GM19240 (cell line): ENCODE measurements around the gene MATCAP1.

Experiments
- DNase-seq: peaks from one replicate; pipeline ENCODE4 v3.0.0; 2011; ENCODE audit warnings: low spot score; ENCODE audit not compliant: insufficient read length

The MATCAP1 gene

DNA sequence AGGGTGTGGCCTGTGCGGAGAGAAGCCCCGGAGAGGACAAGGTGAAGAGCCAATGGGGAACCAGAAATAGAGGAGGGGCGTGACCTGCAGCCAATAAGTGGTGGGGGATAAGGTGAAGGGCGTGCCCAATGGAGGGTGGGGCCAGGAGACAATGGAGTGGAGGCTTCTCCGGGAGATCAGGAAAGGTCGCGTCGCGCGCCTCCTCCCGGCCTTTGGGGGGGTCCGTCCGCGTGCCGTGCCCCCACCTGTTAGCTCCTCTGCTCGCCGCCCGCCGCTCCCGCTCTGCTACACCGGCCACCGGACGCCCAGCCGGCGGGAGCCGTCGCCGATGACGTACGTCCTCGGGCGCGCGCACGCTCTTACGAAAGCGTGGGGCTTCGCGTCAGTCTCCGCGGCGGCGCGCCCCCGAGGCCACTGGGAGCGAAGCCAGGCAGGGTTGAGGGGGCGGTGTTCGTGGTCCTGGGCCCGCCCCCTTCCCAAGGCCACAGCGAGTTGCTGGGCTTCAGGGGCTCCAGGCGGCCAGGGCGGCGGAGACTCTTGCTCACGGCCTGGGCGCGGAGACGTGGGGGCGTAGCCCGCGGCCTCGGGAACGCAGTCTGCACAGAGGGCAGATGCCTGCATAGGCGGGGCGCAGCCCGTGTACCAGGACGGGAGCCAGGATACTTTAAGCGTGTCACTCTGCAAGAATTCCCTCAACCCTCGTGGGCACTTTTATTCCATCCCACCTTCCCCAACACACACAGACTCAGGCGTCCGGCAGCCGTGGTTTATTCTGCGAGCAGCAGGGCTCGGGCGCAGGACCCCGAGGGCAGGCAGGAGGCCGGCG is at the start of gene MATCAP1:
MATCAP1 (minus strand) TSS at position 337 of the 826 bp plus-strand sequence. CDS start 3,353 bp downstream, outside the sequence.
- peak; percentile 100 for DNase-seq

DNA sequence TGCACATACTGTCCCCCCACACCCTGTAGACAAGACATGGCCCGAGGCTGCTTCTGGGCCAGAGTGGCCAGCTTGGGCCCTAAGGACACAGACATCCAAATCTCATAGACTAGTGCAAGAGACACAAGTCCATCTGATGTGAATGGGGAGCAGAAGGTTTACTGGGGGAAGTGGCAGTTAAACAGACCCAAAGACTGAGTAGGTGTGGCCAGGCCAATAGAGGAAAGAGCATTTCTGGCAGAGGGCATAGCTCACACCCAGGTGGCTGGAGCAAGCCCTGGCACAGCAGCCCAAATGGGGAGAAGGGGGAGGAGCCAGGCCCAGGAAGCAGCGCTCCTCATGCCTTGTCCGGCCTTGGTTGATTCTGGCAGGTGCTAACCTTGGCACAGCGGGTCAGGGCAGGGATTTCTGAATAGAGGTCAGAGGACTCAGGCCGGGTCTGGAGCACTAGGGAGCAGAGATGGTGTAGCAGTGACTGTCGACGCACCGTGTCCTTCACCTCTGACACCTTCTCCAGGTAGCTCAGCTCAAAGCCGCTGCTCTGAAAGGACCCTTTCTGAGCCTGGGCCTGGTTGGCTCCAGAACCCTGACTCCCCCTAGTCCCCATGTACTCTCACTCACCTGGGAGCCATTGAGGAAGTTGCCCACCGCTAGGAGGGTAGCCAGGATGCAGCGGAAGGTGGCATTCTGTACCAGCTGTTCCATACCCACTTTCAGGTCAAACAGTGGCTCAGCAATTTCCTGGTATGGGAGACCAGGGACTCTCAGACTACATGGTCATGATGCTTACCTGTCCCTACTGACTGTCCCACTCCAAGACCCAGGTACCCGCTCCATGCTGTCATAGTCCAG is 47.3 kb upstream of the MATCAP1 start:
- no peak for DNase-seq

DNA sequence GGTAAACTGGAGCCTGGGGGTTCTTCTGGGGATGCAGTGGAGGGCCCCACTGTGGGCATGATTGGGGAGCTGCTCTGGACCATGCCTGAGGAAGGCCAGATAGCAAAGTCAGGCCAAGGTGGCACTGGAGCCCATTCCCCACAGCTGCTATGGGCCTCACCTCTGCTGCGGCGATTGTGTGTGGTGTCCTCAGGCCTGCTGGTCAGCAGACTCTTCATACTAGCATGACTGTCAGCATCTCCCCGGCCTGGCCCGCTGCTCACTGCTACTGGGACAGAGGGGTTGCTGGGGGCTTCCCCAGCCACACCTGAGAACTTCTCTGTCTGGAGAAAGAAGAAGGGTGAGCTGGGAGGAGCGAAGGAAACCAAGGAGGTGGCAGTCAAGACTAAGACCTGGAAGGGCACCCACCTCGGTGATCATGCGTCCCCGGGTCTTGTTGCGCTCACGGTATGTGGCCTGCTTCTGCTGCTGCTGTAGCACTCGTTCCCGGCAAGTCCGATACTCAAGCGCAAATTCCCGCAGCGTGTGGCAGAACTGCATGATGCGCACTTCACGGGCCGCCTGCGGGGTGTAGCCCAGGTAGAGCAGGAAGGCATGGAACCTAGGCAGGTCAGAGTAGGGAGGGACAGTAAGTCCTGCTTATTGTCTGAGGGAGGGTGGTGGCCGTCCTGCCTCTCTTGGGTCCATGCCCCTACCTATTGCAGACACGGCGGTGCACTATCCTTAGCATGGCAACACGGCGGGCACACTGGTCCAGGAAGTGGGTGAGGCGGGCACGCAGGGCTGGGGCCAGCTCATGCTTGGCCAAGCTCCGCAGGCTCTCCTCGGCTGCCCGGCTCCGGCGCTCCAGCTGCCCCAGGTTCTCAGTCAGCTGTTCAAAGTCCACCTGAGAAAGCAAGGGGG is 46.4 kb upstream of the MATCAP1 start:
- DNase-seq, result no peak

DNA sequence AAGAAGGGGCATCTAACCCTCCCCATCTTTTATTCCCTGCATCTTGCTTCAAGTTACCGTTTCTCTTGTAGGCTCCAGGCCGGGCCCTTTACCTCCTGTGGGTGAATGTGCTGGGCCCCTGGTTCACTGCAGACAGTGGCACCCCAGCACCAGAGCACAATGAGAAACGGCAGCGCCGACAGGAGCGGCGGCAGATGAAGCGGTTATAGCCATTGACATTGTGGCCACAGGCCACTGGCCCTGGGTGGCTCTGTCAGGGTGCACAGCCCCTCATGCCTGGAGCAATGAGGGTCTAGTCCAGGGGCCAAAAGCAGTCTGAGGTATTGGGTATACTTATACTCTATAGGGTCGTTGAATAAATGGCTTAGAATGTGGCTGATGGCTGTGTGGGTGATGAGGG is 45.1 kb upstream of the MATCAP1 start:
- no peak for DNase-seq

DNA sequence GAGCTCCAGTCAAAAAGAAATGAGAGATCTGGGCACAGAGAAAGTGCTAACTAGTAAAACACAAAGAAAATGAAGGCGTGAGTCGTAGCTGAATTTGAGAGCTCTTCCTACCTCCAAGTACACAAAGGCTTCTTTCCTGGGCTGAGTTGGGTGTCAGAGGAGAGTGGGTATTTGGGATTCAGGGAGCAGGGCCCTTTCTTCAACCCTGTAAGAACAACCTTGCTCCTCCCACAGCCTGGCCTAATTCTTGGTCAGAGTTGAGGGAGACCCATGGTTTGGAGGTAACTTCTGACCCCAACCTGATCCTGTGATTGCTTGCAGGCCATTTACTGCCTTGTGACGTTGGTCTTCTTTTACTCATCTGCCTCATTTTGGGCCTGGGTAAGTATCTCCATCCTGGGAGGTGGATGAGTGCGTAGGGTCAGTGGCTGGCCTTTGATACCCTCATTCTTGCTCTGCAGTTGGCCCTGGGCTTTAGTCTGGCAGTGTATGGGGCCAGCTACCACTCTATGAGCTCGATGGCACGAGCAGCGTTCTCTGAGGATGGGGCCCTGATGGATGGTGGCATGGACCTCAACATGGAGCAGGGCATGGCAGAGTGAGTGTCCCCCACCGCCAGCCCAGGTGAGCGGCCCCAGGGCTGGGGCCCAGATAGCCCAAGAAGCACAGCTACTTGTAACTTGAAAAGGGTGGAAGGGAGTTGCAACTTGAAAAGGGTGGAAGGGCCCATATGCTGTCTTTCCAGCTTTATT is 44.4 kb upstream of the MATCAP1 start:
- DNase-seq, result no peak

DNA sequence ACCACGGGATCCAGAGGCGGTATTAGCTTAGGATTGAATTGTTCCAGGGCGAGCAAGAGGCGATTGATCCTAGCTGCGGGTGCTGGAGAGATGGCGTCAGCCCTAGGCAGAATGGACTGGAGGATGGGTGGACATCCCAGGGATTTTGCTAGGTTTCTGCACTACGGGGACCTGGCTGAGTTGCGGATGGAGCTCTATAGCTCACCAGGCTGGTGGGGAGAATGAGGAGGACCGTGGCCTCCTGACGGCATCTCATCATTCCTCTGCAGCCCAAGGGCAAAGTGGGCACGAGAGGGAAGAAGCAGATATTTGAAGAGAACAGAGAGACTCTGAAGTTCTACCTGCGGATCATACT is 43.8 kb upstream of the MATCAP1 start:
- DNase-seq, result no peak

DNA sequence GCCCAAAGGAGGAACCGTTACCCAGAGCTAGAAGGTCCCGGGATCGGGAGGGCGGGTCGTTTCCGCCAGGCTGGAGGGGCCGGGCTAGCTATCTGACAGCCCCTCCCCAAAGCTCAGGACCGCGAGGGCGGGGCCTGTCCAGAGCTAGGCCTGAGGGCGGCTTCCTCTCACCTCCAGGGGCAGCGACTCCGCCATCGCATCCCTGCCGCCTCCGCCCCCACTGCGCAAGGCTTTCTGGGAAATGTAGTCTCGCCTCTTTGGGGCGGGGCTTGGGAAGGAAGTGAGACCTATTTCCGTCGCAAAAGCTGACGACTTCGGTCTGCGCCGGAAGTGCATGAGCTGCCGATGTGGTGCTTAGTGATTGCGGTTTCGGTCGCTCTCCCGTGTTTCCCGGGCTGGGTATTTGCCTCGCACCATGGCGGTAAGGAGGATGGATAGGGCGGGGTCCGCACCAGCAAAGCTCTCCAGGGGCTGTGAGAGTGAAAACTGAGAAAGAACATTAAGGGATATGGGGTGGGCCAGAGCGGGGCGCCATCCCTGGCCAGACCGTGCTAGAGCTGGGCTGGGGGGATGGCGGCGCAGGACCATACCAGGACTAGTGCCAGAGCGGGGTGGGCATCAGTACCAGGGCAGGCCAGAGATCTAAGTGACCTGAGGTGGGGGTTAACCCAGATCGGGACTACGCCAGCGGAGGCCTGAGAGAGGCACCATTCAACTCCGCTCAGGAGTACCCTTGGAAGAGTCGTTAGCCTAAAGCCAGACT is 43.2 kb upstream of the MATCAP1 start, which contains the start of gene TMEM208:
TMEM208 (plus strand) TSS at position 327 of the 763 bp plus-strand sequence; CDS start at position 416, 89 bp downstream.
- DNase-seq, result peak; percentile 100

DNA sequence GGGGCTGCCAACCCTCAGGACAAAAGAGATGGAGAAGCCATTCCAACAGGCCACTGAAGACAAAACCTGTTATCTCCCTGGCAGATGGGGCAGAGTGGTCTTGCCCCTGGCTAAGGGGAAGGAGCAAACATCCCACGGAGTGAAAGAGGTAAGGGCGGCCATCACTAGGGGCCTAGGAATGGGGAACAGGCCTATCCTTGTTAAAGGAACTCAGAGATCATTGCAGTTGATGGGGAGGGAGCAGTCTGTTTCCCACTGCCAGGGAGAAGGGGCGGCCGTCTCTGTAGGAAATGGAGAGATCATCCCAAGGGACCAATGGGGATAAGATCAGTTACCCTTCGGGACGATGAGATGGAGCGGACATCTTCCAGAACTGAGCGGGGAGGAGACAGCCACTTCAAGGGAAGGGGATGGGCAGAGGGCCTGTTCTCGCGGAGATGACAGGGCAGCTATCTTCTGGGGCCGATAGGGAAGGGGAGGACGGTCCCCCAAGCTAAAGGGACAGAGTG is 42.6 kb upstream of the MATCAP1 start:
- no peak for DNase-seq

DNA sequence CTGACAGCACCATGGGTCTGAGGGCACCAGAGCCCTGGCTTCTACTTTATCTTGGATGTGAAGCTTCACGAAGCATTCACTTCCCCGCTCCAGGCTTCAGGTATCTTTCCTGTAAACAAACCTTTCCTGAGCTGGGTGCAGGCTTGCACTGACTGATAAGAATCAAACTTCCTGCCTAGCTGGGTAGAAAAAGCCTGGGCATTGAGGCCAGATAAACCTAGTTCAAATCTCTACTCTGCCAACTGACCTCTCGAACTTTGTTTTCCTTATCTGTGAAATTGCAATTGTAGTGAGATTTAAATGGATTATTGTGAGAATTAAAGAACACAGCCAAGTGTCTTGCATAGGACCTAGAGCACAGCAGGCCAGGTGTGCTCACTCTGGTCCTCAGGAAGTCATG is 40.2 kb upstream of the MATCAP1 start:
- no peak for DNase-seq

DNA sequence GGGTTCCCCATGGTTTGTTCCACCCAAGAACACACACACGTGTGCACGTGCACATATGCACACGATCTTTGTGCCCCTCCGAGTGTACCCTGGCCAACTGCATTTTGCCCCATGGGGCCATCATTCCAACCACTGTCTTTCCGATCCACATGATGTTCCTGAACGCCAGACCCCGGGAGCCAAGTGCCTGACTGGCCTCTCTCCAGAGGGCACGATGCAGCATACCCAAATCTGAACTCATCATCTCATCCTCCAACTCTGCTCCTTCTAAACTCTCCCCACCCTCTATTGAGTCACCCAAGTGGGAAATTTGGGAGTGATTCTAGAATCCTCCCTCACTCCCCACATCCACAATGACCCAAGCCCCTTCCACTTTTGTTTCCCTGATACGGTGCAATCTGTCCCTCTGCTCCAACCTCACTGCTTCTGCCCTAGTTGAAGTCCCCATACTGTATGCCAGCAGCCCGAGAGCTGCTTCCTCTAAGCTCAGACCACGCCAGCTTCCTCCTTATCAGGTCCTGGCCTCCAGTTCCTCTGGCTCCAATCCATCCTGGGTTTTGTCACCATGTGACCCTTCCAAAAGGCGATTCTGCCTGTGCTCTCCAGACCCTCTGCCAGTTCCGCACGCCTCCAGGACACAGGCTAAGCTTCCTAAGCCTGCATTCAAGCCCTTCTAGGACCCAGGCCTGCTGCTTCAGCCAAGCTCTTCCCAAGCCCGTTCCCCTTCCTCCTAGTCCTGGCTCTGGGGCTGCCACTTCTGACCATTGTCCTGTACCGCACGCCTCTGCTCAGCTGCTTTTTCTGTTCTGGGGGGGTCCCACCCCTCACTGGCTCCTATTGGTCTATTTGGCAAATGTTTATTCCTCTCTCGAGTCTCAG is 33.1 kb upstream of the MATCAP1 start:
- no peak for DNase-seq

DNA sequence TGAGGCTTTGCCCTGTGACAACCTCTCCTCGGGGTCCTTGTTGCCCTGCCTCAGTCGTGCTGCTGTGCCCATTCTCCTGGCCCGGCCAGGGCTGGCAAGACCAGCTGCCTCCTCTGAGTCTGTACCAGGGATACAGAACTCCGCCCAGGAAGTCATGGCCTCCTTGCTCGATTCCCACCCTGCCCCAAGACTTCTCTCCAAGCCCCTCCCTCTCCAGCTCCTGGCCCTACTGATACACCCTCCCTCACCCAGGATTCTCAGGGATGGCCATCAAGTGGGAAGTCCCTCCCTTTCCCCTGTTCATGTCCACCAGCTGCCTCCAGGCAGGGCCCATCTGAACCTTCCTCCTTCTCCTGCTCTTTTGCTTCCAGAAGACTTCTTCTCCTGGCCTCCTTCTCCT is 31.9 kb upstream of the MATCAP1 start:
- DNase-seq, result no peak

DNA sequence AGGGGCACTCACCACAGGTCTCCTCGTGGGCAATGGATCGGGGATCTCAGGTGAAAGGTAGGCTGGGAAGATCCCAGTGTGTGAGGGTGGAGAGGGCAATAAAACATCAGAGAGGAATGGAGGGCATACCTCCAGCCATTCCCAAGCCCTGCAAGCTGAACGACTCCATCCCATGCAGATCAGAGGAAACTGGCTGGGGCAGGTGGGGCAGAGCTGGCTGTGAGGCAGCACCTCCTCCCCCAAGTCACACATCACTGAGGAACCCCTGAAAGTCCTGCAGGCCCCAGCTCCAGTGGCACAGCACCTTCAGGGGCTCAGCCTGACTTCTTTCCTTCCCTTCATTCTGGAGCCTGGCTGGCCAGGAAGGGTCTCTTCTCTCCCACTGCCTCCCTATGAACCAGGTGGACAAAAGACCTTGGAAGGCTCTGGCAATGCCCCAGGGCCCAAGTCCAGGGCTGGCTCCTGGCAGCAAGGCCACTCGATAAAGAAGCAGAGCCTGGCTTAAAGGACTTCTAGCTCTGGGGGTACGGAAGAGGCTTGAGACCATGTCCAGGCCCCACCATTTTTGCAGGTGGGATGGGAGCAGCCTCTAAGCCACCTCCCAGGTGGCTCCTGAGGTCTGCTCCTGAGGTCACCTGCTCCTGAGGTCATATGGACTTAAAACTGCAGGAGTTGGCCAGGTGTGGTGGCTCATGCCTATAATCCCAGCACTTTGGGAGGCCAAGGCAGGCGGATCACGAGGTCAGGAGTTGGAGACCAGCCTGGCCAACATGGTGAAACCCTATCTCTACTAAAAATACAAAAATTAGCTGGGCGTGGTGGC is 29.6 kb upstream of the MATCAP1 start:
- no peak for DNase-seq

DNA sequence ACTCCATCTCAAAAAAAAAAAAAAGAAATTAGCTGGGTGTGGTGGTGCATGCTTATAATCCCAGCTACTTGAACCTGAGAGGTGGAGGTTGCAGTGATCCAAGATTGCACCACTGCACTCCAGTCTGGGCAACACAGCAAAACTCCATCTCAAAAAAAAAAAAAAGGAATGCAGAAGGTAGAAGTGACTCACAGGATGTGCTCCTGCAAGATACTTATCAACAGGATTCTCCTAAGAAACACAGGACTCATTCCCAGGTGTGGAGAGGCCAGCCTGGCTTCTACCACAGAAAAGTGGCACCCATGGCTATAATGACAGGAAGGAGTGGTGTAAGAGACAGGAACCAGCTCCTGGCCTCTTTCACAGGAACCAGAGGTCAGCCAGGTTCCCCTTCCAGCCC is 29.0 kb upstream of the MATCAP1 start:
- DNase-seq, result no peak

DNA sequence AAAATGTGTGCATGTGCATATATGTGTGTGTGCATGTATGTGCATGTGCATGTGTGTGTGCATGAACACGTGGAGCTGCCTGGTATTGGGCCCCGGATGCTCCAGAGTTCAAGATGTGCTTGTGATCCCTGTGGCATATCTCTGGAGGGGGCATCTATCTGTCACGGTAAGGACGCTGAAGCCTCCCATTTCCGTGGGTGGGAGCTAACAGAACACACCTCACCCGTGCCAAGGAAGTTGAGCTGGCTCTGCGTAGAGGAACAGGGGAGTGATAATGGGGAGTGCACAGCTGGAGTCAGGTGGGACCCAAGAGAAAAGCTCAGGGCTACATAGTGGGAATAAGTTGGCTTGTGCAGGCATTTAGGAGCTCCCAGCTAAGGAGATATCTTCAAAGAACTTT is 27.9 kb upstream of the MATCAP1 start:
- DNase-seq, result no peak

DNA sequence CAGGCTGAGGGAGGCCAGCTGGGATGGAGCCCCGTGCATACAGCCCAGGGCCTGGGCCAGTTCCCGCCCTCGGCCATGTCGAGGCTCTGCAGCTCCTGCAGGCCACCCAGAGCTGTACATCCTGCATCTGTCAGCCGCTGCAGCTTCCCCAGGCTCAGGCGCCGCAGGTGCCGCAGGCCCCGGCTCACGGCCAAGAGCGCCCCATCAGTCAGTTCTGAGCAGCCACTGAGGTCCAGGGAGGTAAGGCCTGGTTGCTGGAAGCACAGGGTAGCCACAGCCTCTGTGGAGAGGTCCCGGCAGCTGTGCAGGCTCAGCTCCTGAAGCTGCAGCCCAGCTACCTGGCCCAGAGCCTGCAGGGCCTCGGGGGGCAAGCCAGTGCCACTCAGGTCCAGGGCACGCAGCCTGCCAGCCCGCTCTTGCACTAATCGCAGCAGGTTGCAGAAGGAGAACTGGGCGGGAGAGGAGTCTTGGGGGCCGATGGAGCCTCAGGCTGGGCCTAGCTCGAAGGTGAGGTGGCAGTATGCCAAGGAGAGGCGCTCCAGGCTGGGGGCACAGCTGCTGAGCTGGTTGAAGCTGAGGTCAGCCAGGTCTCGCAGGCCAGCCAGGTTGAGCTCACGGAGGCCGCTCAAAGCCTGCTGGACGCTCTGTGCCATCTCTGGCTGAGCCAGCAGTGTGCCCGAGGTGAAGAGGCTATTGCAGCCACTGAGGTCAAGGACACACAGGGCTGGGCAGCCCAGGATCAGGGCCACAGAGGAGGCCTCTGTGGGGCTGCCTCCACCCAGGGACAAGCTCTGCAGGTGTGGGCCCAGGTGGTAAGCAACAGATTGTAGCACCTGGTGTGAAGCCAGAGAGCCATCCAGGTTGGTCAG is 26.5 kb upstream of the MATCAP1 start:
- DNase-seq, result no peak

DNA sequence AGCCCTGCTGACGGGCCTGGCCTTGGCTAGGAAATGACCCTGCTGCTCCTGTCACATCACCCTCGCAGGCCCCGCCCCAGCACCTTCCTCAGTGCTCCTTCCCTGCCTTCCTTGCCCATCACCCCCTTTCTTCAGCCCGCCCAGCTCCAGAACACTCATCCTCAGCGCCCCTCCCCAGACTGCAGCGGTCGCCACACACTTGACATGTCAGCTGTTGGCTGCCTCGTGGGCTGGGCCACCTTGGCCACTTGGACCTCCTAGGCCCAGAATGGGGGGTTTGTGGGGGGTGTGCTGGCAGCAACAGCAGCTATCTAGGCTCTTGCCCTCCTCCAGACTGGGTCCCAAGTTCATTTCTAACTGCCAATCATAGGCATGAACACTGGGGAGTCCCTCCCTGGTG is 25.8 kb upstream of the MATCAP1 start:
- no peak for DNase-seq
